Testis (tissue), 2 donors: ENCODE measurements around the gene RPL28.

Experiments used
- CTCF ChIP-seq, 3 experiments: fragments of 450-650 bp in 2 of 3; fragments of 200-600 bp in 1 of 3; sonication (generic) in 1 of 3; IDR thresholded peaks; one replicate each; pipeline ENCODE4 v1.5.1; 2016 to 2019; ENCODE audit warnings: antibody characterized with exemption in 3 of 3, mild to moderate bottlenecking in 2 of 3, moderate library complexity in 1 of 3
- POLR2A ChIP-seq: fragments of 450-650 bp; IDR thresholded peaks from one replicate; pipeline ENCODE4 v1.6.1; 2017; ENCODE audit warnings: antibody characterized with exemption, mild to moderate bottlenecking, moderate library complexity

GRCh38 chr19:55423225-55424005 lies 37.7 kb downstream of the RPL28 start:
- TF ChIP-seq CTCF (IDR thresholded peaks at IDR 0.05): no peak
- TF ChIP-seq POLR2A: no peak
